ENCODE results near the gene KLK15.

- TF ChIP-seq POLR2A (IDR thresholded peaks at IDR 0.05) (no peak), CTCF (IDR thresholded peaks at IDR 0.05) (no peak)
Measured at GRCh38 chr19:50793558-50794065, 39.8 kb downstream of the KLK15 start.

Data from heart left ventricle (tissue), 13 donors.